D721Med (cell line): ENCODE measurements around the gene NDUFAF2.

Experiments
- DNase-seq: peaks from one replicate; pipeline ENCODE4 v3.0.0; 2011; ENCODE audit warnings: low spot score; ENCODE audit not compliant: insufficient read length
- FAIRE-seq: peaks from 2 replicates; lab custom pipeline; 2011; peaks lifted over from hg19 to GRCh38; lab: Jason Lieb, UNC
- CTCF ChIP-seq: IDR thresholded peaks from 2 replicates; pipeline ENCODE4 v1.5.1; 2012; ENCODE audit warnings: mild to moderate bottlenecking, control low read depth; ENCODE audit not compliant: insufficient read depth; ENCODE audit errors: missing control alignments

The NDUFAF2 gene

GRCh38 chr5:61162832-61163567, 218.0 kb downstream of the NDUFAF2 start:
- no peak for TF ChIP-seq CTCF
- no peak for FAIRE-seq
- DNase-seq = peak; percentile 23

GRCh38 chr5:61163905-61164304, 218.9 kb downstream of the NDUFAF2 start:
- TF ChIP-seq CTCF = no peak
- DNase-seq (no peak), FAIRE-seq (no peak)

DNA sequence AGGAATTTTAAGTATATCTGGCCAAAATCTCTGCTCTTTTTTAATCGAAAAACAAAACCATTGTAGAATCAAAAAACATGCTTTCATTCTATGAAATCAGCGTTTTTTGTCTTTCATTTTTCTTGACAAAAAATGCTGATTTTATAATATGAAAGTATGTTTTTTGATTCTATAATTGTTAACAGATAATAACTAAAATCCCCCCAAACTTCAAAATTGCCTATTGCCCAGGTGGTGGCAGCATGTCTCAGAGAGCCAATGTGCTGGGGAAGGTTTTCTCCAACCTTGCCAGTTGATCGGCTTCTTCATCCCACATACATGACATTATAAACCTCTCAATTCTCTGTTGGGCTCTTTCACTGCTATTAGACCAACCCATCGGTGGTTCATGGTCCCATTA, 222.4 kb downstream of the NDUFAF2 start:
- peak; percentile 44 for TF ChIP-seq CTCF
- no peak for DNase-seq
- FAIRE-seq = no peak

- FAIRE-seq (no peak), DNase-seq (no peak)
- no peak for TF ChIP-seq CTCF
Observed at GRCh38 chr5:61168951-61169350, 223.9 kb downstream of the NDUFAF2 start.

DNA sequence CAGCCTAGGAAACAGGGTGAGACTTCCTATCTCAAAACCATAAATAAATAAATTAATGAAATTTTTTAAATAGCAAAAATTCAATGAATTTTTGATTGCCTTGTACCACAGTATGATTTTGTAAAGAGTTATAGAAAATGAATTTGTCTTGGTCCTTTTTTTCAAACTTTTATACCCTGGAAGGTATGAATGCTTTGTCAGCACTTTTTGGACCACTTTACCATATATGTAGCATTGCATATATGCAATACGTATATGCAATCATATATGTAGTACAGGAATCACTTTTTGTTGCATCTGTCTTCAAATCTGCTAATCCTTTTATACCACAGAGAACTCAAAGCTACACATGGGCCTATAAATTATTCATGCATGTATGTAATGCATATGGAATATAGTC, 226.5 kb downstream of the NDUFAF2 start:
- TF ChIP-seq CTCF = no peak
- FAIRE-seq (no peak), DNase-seq (no peak)

- TF ChIP-seq CTCF = no peak
- no peak for FAIRE-seq
- DNase-seq = no peak
Observed at GRCh38 chr5:61176631-61177030, 231.6 kb downstream of the NDUFAF2 start.

DNA sequence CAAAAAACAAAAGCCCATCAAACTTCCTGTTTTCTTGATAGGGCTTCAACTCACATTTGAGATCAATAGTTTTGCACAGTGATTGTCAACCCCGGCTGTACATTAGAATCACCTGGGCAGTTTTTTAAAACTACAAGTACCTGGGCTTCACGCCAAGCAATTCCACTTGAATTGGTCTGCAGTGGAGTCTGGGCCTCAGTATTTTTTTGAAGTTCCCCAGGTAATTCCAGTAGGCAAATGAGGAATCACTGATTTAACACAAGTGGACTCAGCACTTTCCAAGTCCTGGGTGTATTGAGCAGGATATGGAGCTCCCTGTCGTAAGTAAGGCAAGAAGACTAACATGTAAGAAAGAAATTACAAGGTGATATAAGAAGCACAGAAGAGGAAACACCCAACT, 232.1 kb downstream of the NDUFAF2 start:
- DNase-seq (no peak), FAIRE-seq (no peak)
- TF ChIP-seq CTCF = no peak
